ENCODE results near the gene C1orf21.

C1orf21 gene

DNA sequence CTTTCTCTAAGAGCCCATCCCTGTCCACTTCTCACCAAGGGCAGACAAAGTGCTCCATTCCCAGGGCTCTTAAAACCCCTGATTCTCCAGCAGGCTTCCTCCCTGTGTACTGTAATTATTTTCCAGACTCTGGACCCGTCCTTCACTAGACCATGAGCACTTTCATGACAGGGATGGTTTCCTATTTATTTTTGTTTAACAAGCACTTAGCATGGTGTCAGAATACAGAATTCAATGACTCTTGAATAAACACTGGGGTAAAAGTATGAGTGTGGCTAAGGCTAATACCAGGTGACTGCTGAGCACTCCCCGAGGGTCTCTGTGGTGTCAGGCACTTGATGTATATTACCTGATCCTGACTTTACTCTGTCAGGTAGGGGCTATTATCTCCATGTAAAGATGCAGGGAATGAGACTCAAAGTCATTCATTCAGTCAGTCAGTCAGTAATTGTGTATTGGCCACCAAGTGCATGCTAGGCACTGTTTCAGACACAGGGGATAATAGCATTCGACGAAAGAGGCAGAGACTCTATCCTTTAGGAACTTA is 47.2 kb downstream of the C1orf21 start:
- no peaks in the 10 kb centered on the region for H3K36me3 ChIP-seq (ENCODE audit: insufficient read depth, low read length)
- H3K4me3 ChIP-seq: no peak overlapping the region
- H3K9ac ChIP-seq (ENCODE audit: insufficient read length): no peak overlapping the region
- TF ChIP-seq POLR2AphosphoS5 (IDR thresholded peaks at IDR 0.05; ENCODE audit: borderline replicate concordance, low read depth, low read length): no peak
- TF ChIP-seq EZH2 (IDR thresholded peaks at IDR 0.05): no peak
- TF ChIP-seq FOXP2 (optimal IDR thresholded peaks at IDR 0.05; ENCODE audit: control extremely low read depth, extremely low read length, insufficient read depth): no peak
- no peak overlapping the region for H3K27ac ChIP-seq
- H3K9me3 ChIP-seq (ENCODE audit: low read depth, low read length): no peaks in the 10 kb centered on the region
- no peak for DNase-seq (ENCODE audit: low read depth, low spot score)

DNA sequence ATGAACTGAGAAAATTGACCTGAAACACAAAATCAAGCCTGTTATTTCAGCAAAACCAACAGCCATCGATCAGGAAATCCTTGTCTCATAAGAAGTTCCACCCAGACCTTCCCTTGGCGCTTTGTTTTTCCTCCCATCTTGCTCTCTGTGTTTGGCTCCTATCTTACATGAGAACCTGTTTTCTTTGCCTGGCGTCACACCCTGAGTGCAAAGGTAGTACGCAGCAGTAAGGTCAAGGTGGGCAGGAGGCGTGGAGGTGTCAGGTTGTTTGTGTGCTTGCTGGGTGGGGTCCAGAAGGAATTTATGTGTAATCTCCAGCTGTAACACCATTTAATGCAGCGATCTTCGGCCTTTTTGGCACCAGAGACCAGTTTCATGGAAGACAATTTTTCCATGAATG is 50.5 kb downstream of the C1orf21 start:
- no peak for DNase-seq (ENCODE audit: low read depth, low spot score)

DNA sequence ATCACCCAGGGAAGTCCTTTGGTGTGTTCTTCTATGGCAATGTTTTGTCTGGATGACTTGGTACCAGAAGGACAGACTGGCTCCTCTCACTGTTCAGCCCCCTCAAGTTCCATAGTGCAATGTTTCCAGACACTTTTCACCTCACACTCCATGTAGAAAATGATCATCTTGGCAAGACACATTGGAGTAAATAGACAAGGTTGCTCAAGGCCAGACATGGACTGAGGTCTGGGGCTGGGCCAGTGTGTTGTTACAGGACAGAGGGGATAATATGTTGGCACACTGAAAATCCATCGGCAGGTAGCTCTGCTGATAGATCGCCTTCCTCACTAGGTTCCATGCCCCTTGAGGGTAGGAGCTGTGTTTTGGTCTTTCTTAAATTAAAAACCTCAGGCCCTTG is 51.5 kb downstream of the C1orf21 start:
- Histone ChIP-seq H3K36me3 (ENCODE audit: insufficient read depth, low read length) (no peaks in the 10 kb centered on the region), H3K9me3 (ENCODE audit: low read depth, low read length) (no peaks in the 10 kb centered on the region), H3K27ac (no peak overlapping the region), H3K9ac (ENCODE audit: insufficient read length) (no peak overlapping the region), H3K4me3 (no peak overlapping the region)
- TF ChIP-seq FOXP2 (optimal IDR thresholded peaks at IDR 0.05; ENCODE audit: control extremely low read depth, extremely low read length, insufficient read depth) (no peak), EZH2 (IDR thresholded peaks at IDR 0.05) (no peak), POLR2AphosphoS5 (IDR thresholded peaks at IDR 0.05; ENCODE audit: borderline replicate concordance, low read depth, low read length) (no peak)
- DNase-seq (ENCODE audit: low read depth, low spot score): no peak

More for the DNA sequence above, 50.5 kb downstream of the C1orf21 start:
- Histone ChIP-seq H3K9ac (ENCODE audit: insufficient read length) (no peak overlapping the region), H3K36me3 (ENCODE audit: insufficient read depth, low read length) (no peaks in the 10 kb centered on the region), H3K27ac (no peak overlapping the region), H3K4me3 (no peak overlapping the region), H3K9me3 (ENCODE audit: low read depth, low read length) (no peaks in the 10 kb centered on the region)
- TF ChIP-seq POLR2AphosphoS5 (IDR thresholded peaks at IDR 0.05; ENCODE audit: borderline replicate concordance, low read depth, low read length): no peak
- no peak for TF ChIP-seq FOXP2 (optimal IDR thresholded peaks at IDR 0.05; ENCODE audit: control extremely low read depth, extremely low read length, insufficient read depth)
- TF ChIP-seq EZH2 (IDR thresholded peaks at IDR 0.05): no peak

DNA sequence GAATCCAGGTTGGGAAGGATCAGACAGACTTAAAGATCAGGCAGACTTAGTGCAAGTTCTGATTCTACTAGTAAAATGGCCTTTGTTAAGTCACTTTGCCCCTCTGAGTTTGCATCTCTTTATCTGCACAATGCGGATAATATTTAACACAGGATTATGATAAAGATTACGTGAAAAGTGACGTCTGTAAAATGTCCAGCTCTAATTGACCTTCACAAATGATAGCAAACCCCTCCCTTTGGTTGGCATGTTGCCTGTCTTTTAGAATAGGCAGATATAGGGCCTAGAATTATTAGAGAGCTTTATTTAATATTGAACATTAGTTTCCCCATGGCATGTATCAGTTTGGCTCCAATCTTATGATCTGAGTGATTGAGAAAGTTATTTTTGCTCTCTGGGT is 55.4 kb downstream of the C1orf21 start:
- H3K27ac ChIP-seq: no peak overlapping the region
- no peak overlapping the region for H3K4me3 ChIP-seq
- no peak for DNase-seq (ENCODE audit: low read depth, low spot score)
- H3K36me3 ChIP-seq (ENCODE audit: insufficient read depth, low read length): no peaks in the 10 kb centered on the region; the same call in 1 of the 2 replicates
- no peak overlapping the region for H3K9ac ChIP-seq (ENCODE audit: insufficient read length)
- no peaks in the 10 kb centered on the region for H3K9me3 ChIP-seq (ENCODE audit: low read depth, low read length)
- TF ChIP-seq POLR2AphosphoS5 (IDR thresholded peaks at IDR 0.05; ENCODE audit: borderline replicate concordance, low read depth, low read length) (no peak), FOXP2 (optimal IDR thresholded peaks at IDR 0.05; ENCODE audit: control extremely low read depth, extremely low read length, insufficient read depth) (no peak), EZH2 (IDR thresholded peaks at IDR 0.05) (no peak)

DNA sequence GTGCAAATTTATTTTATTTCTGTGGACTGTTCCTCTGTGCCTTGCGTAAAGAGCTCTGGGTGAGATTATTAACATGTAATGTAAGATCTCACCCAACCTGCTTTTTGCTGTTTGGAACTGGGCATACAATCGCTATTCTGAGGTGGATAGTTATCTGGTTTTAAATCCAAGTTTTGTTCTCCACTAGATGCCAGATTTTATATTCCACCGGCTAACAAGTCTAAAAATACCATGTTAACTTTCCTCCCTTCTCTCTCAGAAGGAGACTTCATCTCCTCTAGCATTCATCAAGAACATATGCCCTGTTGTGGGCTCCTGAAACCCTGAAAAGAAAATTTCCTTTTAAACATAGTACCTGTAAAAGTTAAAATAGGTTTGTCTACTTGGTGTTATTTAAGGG is 56.4 kb downstream of the C1orf21 start:
- no peak for TF ChIP-seq FOXP2 (optimal IDR thresholded peaks at IDR 0.05; ENCODE audit: control extremely low read depth, extremely low read length, insufficient read depth)
- no peak for TF ChIP-seq EZH2 (IDR thresholded peaks at IDR 0.05)
- TF ChIP-seq POLR2AphosphoS5 (IDR thresholded peaks at IDR 0.05; ENCODE audit: borderline replicate concordance, low read depth, low read length): no peak
- H3K27ac ChIP-seq: no peak overlapping the region
- no peak overlapping the region for H3K4me3 ChIP-seq
- H3K9ac ChIP-seq (ENCODE audit: insufficient read length): no peak overlapping the region
- DNase-seq (ENCODE audit: low read depth, low spot score): no peak
- no peaks in the 10 kb centered on the region for H3K9me3 ChIP-seq (ENCODE audit: low read depth, low read length)
- no peaks in the 10 kb centered on the region; the same call in 1 of the 2 replicates for H3K36me3 ChIP-seq (ENCODE audit: insufficient read depth, low read length)

DNA sequence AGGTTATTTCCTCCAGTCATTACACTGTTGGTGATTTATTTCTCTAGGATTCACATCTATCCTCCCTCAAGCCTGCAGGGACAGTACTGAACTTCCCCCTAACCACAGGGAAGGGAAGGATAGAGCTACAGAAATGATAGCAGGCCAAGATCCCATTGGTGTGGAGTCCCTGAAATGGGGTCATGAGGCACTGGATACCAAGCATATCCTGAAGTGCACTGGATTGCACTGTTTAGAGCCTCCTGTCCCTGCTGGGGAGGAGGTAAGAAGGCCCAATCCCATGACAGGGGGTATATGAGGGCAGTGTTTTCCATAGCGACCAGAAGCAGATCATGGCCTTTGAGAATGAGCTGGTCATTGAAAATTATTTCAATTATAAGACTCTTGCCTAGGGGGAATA is 56.8 kb downstream of the C1orf21 start:
- Histone ChIP-seq H3K4me3 (no peak overlapping the region), H3K9ac (ENCODE audit: insufficient read length) (no peak overlapping the region), H3K36me3 (ENCODE audit: insufficient read depth, low read length) (no peaks in the 10 kb centered on the region; the same call in 1 of the 2 replicates), H3K9me3 (ENCODE audit: low read depth, low read length) (no peaks in the 10 kb centered on the region), H3K27ac (no peak overlapping the region)
- TF ChIP-seq FOXP2 (optimal IDR thresholded peaks at IDR 0.05; ENCODE audit: control extremely low read depth, extremely low read length, insufficient read depth): no peak
- no peak for TF ChIP-seq EZH2 (IDR thresholded peaks at IDR 0.05)
- TF ChIP-seq POLR2AphosphoS5 (IDR thresholded peaks at IDR 0.05; ENCODE audit: borderline replicate concordance, low read depth, low read length): no peak
- DNase-seq (ENCODE audit: low read depth, low spot score): no peak

DNA sequence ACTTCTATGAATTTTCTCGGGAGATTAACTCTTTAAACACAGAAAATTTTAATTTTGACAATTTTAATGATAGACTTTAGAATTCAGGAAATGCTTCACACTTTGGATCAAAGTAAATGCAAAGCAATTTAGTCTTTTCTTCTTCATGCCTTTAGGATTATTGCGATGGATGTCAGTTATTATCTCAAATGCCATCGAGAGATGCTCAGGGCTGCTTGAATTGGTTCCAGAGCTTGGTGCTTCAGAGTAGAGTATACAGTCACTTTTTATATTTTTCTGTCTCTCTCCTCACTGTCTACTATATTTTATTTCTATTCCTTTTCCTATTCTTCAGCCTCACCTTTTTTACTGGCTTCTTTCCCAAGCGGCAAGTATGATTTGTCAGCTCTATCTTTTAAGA is 59.2 kb downstream of the C1orf21 start:
- DNase-seq (ENCODE audit: low read depth, low spot score): no peak
- no peak overlapping the region for H3K9ac ChIP-seq (ENCODE audit: insufficient read length)
- TF ChIP-seq EZH2 (IDR thresholded peaks at IDR 0.05) (no peak), POLR2AphosphoS5 (IDR thresholded peaks at IDR 0.05; ENCODE audit: borderline replicate concordance, low read depth, low read length) (no peak), FOXP2 (optimal IDR thresholded peaks at IDR 0.05; ENCODE audit: control extremely low read depth, extremely low read length, insufficient read depth) (no peak)
- H3K9me3 ChIP-seq (ENCODE audit: low read depth, low read length): no peaks in the 10 kb centered on the region
- H3K27ac ChIP-seq: no peak overlapping the region
- H3K4me3 ChIP-seq: no peak overlapping the region
- H3K36me3 ChIP-seq (ENCODE audit: insufficient read depth, low read length): no peaks in the 10 kb centered on the region; the same call in 1 of the 2 replicates

DNA sequence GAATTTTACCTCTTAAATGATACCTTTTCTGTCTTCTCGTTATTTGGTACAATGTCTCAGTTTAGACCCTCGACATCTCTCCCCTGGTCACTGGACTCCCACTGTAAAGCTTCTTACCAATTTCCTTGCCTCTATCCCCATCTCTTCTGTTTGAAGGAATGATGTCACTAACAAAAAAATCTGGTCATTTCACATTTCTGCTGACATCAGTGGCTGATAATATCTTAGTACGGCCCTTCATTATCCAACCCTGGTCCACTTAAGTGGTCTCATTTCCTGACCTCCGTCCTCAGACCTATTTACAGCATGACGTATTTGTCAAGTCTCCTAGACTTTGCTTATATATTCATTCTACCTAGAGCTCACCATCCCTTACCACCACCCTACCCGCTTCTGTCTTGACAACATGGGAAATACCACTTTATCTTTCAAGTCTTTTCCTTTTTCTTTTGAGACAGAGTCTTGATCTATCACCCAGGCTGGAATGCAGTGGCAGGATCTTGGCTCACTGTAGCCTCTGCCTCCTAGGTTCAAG is 60.9 kb downstream of the C1orf21 start:
- TF ChIP-seq EZH2 (IDR thresholded peaks at IDR 0.05) (no peak), FOXP2 (optimal IDR thresholded peaks at IDR 0.05; ENCODE audit: control extremely low read depth, extremely low read length, insufficient read depth) (no peak), POLR2AphosphoS5 (IDR thresholded peaks at IDR 0.05; ENCODE audit: borderline replicate concordance, low read depth, low read length) (no peak)

DNA sequence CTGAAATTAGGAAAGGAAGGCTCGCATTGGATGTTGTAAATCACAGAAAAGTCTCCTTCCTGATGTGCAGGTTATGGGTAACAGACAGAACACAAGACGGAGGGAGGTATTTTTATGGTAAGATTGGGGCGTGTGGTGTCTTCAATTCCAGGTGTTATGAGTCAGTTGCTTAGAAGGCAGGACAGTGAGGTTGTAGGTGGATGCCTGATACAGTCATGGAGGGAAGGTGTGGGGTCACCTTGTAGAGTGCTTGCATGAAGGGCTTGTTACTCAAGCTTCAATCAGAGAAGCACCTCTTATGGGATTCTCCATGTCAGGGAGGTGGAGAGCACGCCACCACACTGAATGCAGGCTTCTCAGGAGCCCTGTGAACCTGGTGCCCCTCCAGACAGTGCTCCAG is 63.1 kb downstream of the C1orf21 start:
- TF ChIP-seq FOXP2 (optimal IDR thresholded peaks at IDR 0.05; ENCODE audit: control extremely low read depth, extremely low read length, insufficient read depth): no peak
- no peak for TF ChIP-seq POLR2AphosphoS5 (IDR thresholded peaks at IDR 0.05; ENCODE audit: borderline replicate concordance, low read depth, low read length)
- H3K9ac ChIP-seq (ENCODE audit: insufficient read length): no peak overlapping the region
- no peak for DNase-seq (ENCODE audit: low read depth, low spot score)
- no peak overlapping the region for H3K4me3 ChIP-seq
- no peaks in the 10 kb centered on the region for H3K36me3 ChIP-seq (ENCODE audit: insufficient read depth, low read length)
- no peak overlapping the region for H3K27ac ChIP-seq
- H3K9me3 ChIP-seq (ENCODE audit: low read depth, low read length): no peaks in the 10 kb centered on the region

More for the DNA sequence above, 60.9 kb downstream of the C1orf21 start:
- Histone ChIP-seq H3K9me3 (ENCODE audit: low read depth, low read length) (no peaks in the 10 kb centered on the region), H3K27ac (no peak overlapping the region), H3K36me3 (ENCODE audit: insufficient read depth, low read length) (no peaks in the 10 kb centered on the region; the same call in 1 of the 2 replicates), H3K9ac (ENCODE audit: insufficient read length) (no peak overlapping the region), H3K4me3 (no peak overlapping the region)
- DNase-seq (ENCODE audit: low read depth, low spot score): no peak
